Activated CD8-positive, alpha-beta memory T cell treated with anti-CD3 and anti-CD28 coated beads for 48 hours (primary cell): ENCODE data around the gene HIPK2.

Source experiments
- DNase-seq, 3 experiments: peaks; one replicate each; pipeline ENCODE4 v3.0.0-alpha.2; 2020; ENCODE audit warnings: low read depth in 2 of 3, low spot score in 2 of 3

HIPK2 gene

DNA sequence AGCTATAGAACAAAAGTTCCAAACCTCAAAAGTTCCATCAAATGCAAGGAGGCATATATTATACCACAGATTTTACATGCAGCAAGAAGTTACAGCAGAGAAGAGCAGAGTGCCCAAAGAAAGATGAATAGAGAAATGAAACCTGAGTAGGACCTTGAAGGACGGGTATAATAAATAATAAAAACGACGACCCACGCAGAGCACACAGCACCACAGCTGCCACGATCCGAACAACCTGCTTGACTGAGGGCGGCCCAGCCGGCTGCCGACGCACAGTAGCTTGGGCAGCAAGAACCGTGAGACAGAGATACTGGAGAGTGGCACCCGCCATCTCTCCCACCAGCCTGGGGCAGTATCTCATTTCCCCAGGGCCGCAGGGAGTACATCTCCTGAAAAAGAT, 79.0 kb downstream of the HIPK2 start:
- no peak for DNase-seq

DNA sequence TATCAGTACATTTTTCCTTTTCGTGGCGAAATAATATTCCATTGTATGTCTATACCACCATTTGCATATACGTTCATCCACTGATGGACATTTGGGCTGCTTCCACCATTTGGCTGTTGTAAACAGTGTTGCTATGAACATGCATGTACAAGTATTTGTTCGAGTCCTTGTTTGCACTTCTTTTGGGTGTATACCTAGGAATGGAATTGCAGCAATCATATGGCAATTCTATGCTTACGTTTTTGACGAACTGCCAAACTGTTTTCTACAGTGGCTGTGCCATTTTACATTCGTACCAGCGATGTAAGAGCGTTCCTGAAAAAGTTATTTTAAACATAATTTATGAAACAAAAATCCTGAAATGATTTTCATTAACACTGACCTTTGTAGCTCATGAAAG, 79.5 kb downstream of the HIPK2 start:
- DNase-seq = no peak

DNA sequence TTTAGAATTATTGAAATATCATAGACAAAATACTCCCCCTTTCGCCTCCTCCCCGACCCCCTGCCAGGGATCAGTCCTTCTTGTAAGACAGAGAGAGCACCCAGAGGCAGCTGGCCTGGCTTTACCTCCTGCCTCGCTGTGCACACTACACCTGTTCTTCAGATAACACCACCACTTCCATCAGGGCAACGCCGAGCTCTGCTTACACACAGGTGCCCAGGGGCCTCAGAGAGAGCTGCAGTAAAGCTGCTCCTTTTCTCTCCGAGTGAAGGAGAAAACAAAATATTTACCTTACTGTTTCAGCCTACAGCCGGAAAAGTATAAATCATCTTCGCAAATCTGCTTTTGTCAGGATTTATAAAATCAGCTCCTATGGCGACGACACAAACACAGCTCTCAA, 80.7 kb downstream of the HIPK2 start:
- no peak for DNase-seq

DNA sequence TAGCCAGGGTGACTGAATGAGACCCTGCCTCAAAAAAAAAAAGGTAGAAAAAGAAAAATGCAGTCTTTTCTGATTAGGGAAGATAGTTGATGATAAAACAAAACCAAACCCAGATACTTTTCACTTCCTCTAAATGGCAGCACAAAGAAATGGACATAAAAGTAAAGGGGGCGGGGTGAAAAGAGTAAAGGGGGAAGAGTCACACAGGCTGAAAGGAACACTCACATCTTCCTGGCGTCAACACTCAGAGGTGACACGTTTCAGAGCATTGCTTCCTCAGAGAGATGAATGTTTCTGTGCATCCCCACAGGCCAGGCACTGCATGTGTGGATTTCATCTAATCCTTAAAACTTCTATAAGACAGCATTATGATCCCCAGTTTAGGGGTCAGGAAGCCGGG, 81.2 kb downstream of the HIPK2 start:
- DNase-seq = no peak

DNA sequence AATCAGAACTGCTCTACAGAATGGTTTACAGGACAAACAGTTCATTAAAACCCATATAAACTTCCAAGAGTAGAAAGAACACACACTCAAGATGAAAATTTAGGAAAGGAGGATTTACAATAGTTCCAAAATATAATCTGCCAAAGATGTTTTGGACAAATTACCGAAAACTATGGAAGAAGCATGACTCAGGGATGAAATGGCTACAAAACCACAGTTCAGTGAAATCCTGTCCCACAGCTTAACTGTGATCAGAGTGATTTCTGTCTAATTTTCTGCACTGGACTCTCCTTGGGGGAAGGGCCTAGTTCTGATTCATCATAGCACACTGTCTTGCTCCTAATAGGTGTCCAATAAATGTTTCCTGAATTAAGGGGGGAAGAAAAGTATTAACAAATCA, 82.2 kb downstream of the HIPK2 start:
- no peak for DNase-seq

DNA sequence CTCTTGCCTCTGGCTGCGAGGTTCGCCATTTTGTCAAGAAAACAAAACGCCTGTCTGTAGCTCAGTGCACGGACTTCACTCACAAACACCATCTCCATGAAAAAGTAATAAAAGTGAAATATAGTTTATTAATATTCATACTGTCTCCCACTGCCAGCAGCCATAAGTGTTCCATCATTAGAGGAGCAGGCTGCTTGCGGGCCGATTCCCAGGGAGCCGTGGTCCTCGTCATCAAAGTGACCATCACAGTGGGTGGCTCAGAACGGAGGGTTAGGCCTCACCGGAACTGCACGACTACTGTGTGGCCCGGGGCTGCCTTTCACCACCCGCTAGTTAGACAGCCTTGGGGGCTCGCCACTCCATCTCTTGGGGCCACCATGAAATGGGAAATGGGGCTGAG, 82.7 kb downstream of the HIPK2 start:
- no peak for DNase-seq

DNA sequence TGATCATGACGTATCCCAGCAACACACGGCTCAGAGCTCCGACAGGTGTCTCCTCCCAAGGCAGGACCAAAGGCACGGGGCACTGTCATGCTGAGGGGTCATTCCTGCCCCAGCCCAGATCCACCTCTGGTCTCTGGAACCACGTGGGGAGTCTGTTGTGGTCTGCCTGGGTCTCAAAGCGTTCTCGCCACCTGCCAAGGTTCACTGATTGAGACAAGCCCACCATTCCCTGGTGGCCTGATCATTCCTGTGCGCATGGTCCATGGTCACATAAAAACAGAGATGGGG, 83.5 kb downstream of the HIPK2 start:
- DNase-seq = no peak

DNA sequence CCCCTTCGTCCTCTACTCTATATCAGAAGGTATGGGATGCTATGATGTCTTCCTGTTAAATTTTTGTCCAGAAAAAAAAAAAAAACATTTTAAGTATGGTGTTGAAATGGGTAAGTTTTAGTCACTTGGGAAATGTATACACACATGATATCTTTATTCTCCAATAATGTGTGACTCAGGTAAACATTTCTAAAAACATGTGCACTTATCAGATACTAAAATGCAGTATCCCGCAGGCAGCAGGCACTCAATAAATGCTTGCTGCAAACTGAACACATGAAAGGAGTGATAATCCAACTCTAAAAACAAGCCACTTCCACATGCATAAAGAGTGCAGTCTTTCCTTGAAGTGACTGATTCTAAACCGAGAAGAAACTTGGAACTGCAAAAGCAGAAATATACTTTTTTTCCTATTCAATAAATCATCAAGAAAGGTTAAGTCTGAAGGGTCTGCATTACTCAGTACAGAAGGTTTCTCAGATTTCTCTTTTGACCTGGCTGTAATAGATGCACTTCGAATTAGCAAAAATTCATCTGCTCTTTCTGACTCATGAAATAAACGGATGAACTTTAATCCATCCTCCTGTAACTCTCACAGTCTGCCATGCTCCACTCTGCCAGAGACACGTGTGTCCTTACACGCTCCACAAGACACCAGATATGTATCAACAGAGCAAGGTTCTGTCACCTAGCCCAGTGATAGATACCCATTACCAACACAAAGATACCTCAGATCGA, 84.0 kb downstream of the HIPK2 start:
- DNase-seq = no peak

DNA sequence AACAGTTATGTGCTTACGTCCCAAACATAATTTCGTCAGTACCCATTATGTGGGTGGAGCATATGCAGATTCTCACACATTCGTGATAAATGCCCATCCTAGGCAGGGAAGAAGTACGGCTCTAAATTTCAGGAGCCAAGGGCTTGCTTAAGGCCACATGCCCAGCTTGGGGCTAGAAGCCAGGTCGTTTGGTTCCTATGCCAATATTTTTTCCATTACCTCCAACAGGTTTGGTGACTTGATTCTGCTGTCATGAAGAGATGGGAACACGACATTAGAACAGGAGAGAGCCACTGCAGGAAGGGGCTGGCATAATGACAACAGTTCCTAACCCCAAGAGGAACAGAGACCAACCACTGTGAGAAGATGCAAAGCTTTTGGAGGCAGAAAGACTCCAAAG, 85.1 kb downstream of the HIPK2 start:
- no peak for DNase-seq

DNA sequence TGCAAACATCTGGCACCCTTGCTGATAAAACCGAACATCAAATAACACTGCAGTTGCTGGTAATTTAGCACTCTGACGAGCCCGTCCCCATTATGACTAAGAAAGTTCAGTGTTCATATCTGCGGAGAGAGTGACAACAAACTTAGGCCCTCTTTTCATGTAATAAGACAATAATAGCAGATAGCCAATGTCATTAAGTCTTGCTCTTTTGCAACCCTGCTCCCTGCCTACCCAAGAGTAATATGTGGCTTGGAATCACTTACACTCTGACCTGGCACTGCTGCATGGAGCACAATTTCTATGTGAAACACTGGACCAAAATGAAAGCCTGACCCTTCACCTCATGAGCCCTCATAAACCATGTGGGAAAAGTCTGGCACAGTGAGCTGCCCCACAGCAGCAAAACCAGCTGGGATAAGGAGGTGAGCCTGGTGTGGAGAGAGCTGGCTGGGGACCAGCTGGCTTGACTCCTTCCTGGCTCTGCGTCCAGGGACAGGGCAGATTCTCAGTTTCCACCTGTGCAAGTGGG, 86.5 kb downstream of the HIPK2 start:
- DNase-seq = no peak

DNA sequence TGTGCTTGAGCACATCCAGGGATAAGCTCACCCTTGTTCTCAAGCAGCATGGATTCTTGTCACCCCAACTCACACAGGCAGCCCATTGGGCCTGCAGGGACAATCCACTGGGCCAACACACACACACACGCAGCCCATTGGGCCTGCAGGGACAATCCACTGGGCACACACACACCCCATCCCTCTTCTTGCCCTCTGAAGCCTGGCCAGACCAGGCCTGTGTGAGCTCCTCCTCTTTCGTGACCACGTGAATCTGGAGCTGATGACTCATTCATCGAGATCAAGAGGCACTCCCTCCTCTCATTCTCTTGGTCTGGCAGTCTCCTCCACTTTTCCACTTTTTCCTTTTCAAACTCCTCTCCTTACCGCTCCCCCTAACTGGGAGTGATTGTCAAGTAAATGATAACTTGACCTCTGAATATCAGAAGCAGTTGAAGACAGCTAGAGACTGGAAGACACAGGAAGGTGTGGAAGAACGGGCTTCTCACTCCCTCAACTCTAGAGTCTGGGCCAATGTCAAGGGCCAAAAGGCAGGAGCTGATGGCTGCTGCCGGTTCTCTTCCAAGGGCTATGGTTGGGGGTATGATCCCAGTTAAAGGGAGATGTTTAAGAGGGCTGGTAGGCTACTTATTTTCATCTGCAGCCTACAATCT, 89.7 kb downstream of the HIPK2 start:
- no peak for DNase-seq

DNA sequence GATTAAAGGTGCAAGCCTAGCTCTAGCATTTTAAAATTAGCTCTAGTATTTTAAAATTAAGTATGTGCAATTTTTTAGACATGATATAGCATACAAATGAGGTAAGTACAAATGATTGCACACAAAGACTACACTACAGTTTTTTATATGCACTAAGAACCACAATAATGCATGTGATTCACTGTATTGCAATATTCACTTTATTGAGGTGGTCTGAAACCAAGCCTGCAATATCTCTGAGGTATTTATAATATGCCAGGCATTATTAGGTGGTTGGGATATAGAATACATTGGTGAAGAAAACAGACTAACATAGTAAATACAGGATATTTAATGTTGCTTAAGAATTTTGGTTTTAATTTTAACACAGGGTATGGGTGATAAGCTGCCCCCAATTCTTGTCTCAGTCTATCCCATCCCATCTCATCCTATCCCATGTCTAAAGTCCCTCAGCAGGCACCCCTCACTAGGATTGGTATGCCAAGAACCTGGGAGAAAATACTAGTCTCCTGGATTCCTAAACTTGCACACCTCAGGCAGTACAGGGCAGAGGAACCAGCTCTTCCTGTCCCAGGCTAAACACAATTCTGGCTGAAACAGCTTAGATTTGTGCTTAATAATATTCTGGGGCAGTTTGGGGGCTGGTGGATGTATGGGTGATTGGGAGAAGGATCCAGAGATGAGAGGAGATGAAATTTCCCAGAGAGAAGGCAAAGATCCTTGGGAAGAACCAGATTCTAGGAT, 90.4 kb downstream of the HIPK2 start:
- no peak for DNase-seq

DNA sequence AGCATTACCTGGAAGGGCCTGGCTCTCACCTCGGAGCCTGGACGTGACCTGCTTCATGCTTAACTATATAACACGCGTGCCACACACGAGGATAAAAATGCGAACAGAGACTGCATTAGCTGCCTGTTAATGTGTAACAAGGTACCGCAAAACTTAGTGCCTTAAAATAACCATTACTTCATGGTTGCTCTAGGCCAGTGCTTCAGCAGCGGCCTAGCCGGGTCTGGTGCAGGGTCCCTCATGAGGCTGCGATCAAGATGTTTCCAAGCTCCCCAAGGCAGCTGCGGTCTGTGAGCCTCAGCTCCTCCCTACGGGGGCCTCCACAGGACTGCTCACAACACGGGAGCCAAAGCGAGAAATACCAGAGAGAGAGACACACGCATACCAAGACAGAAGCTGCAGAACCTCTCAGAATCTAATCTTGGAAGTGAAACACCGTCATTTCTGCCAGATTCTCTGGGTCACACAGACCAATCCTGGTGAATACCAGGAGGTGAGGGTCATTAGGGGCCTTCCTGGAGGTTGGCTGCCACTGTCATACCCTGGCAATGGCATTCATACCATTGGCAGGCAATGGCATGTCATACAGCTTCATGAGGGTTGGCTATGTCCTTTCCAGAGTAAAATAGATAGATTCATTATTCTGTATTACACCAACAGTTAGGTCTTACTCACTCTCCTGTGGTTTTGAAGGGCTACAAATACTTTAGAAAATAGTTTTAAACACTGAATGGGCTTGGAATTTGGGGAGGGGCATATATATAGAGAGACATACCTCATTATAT, 94.5 kb downstream of the HIPK2 start:
- DNase-seq = no peak

DNA sequence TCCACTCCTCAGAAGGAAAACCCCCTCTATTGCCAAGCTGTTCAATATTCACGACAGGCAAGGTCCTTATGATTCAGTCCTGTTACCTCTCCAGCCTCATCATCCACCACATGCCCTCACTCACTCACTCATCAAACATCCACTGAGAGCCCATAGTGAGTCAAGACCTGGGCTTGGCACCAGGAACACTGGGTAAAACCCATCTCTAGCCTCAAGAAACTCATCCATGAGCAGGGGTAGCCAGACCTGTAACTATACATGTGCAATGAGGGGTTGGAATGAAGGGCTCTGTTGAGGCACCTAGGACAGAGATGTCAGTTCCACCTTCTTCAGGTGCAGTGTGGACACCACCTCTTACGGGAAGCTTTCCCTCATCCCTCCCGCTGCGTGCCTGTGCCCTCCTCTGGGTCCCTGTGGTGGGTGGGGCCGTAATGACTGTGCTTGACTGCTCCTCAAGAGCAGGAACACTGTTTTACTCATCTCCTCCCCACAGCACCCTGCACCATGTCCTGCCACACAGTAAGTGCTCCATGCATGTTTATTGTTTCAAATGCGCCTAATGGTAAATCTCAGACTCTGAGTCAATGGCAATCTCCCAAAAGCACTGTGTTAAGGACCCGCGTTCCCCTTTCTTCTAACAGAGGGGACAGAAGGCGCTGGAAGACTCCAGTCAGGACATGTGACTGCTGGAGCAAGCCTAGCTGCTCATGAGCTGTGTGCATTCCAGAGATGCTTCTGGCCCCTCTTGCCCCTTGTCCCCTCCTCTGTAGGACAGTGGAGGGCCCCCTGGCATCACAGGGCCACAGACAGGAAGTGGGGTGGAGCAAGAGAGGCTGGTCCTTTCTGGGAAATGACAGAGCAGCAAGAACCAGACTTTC, 95.4 kb downstream of the HIPK2 start:
- peak in 1 of 3 experiments; percentile 12 for DNase-seq

DNA sequence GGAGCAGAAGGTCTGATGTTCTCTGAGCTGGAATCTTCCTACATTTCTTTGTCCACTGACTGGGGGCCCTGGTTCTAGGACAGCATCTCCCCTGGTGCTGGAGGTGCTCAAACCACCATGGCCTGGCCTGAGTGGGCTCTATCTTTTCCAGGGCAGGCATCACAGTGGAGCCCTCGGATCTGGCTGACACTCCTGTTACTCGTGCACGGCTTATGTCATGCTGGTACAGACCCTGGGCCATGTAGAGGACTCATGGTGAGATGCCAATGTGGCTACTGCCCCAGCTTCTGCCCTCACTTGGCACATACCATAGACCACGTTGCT, 96.0 kb downstream of the HIPK2 start:
- DNase-seq = no peak

DNA sequence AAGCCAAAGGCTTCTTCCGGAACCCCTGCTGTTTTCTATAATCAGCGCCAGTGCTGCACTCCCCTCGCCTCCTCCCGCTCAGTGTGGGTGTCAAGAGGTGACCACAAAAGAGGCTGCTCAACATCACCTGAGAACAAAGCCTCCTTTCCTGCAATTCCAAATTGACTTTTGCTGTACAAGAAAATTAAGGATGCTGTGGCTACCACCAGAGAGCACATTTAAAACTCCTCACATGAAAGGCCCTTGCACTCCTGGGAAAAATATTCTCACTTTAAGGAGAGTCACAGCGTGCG, 96.4 kb downstream of the HIPK2 start:
- no peak for DNase-seq

DNA sequence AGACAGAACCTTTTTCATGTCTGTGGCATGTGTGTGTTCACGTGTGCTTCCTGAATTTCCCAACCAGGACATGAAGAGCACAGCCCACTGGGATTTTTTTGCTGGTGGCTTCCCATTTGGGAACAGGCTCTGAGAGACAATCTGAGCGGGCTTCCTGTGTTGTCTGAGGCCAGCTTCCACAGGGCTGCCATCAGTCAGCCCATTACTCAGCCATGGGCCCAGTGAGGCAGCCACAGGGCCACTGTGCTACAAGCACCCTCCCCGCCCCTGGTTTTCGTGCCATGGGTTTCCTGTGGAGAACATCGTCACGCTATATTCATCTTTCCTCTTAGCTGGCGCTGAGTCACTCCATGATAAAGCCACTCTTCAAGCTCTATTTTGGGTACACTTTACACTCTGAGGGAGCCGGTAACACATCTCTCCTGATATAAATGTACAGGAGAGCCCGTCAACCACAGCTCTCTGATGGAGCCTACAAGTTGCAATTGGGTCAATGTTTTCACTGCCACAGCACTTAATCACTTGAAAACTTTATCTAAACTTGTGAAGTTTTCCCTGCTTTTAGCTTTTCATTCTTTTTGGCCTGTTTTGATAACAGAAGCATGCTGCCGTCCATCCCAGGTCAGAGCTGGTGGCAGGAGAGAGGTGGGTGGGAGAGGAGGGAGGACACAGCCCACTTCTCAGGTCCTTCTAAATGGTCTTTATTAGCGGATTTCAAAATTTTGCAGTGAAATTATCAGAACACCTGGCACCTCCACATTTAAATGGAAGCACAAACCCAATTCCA, 96.9 kb downstream of the HIPK2 start:
- peak; percentile 45 to 64 (median 58) for DNase-seq

DNA sequence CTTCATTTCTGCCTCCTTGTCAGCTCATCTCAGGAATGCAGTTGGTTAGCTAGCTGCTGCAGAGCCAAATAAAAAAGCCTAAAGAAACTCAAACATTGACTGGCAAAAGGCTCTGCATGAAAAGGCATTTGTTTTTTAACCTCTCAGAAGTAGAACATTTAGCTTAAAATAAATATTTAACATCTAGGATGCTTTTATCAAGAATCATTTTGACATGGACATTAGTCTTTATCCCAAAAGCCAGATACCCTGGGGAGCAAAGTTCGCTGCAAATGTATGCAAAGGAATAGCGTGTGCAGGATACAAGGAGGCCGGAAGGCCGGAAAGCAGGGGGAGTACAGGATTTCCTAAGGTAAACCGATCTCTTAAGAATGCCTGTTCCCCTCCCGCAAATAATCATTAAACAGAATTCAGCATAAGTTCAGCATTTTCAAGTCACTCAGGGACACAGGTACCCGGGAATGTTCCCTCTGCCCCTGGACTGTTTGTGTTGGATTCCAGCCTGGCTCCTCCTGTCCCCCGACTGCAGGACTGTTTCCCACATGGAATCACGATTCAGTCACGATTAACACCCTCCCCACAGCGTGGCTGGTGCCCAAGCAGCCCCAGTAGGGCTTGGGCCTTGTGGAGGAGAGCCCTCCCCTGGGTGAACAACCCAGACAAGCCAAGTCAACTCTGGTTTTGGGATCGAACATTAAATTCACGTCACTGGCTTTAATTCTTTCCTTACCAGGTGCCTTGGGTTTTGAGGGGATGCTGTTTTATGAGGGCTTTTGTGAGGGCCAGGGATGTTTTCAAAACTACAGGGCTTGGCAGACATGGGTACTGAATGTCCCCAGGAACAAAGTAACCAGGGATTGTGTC, 97.8 kb downstream of the HIPK2 start:
- no peak for DNase-seq

DNA sequence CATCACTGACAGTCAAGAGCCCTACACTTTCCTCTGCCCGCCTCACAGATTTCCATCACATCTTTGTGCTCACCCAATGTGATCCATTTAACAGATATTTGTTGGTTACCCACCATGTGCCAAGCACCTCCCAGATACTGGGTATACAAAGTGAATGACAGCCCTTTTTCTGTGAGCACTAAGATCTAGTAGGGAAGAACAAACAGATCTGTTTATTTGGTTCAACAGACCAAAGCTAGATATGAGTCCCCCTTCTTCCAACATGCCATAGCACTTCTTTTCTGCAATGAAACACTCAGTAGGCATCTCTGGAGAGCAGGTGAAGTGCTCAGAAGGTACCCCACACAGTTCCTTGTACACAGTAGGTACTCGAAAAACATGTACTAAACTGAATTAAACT, 101.4 kb downstream of the HIPK2 start:
- DNase-seq = no peak
